ENCODE results near the gene TBC1D2B. TPM values are rescaled to one million over a fixed set of nuclear protein-coding genes. Genes with fewer than 3 reads are reported as not detected.
A peak's percentile ranks its signal among the peaks of the same experiment; 100 is the strongest.

TBC1D2B gene
- total and polyA plus RNA-seq, 2 donors (not counting 3 experiments of a cell fraction or from before 2014, with no cell fraction given): 30.8 to 46.1 TPM

- peaks cover 0 to 1% of the 10 kb centered on the region in 2 experiments for H3K27me3 ChIP-seq (ENCODE audit: control insufficient read depth in 2 of 2, insufficient read depth in 2 of 2, low read length in 2 of 2)
- no peaks in the 10 kb centered on the region for H3K9me3 ChIP-seq (replicated peaks; ENCODE audit: control insufficient read depth, insufficient read depth, low read length)
- H3K9ac ChIP-seq (replicated peaks; ENCODE audit: extremely low read depth, insufficient read depth, low read length): peak overlapping the region; percentile 1
- H3K4me3 ChIP-seq (replicated peaks in 1 of 3; ENCODE audit: insufficient read depth in 1 of 3, low read depth in 1 of 3, low read length in 3 of 3): no peak overlapping the region
- no peak overlapping the region for H2AFZ ChIP-seq (ENCODE audit: low read depth, low read length)
- H3K9me1 ChIP-seq (replicated peaks; ENCODE audit: control insufficient read depth, extremely low read depth, insufficient read depth, low read length): no peaks in the 10 kb centered on the region
- no peak overlapping the region for H3K4me2 ChIP-seq (ENCODE audit: insufficient read depth, low read length)
- dilution Hi-C loops (cut with MboI; ENCODE audit: extremely low pct_ligation_motif_present, low sequenced_read_pairs) (no loop called here), intact Hi-C loops (cut with micrococcal nuclease) (loop anchor here (1.0 kb wide), 2 partner anchors 28 to 142 kb away; no protein-coding TSS in a partner anchor)
- H4K20me1 ChIP-seq (replicated peaks; ENCODE audit: control insufficient read depth, extremely low read depth, insufficient read depth, low read length): no peaks in the 10 kb centered on the region
- ChIA-PET POLR2A (no interaction called here), CTCF (interaction anchor here (0.7 to 6.3 kb wide), 10 partner anchors 21 to 275 kb away, joined by 3 to 151 read pairs (median 3); no protein-coding TSS in a partner anchor)
- H3K79me2 ChIP-seq (ENCODE audit: control insufficient read depth, insufficient read depth, low read length): no peaks in the 10 kb centered on the region
- no peaks in the 10 kb centered on the region for H3K4me1 ChIP-seq (ENCODE audit: control insufficient read depth, extremely low read depth, insufficient read depth, low read length)
- H3K27ac ChIP-seq (ENCODE audit: insufficient read depth, low read depth, low read length): no peak overlapping the region
- FAIRE-seq (peak; percentile 80), DNase-seq (ENCODE audit: low read depth, low spot score) (peak; percentile 34)
- no peaks in the 10 kb centered on the region for H3K36me3 ChIP-seq (ENCODE audit: control insufficient read depth in 2 of 2, extremely low read depth in 1 of 2, insufficient read depth in 2 of 2, low read length in 2 of 2)
- BruUV-seq (replicated peaks): no TSS peak
- TF ChIP-seq MYC (IDR thresholded peaks at IDR 0.05; ENCODE audit: low read depth, low read length) (no peak), MAX (IDR thresholded peaks at IDR 0.05; ENCODE audit: insufficient read depth, insufficient read length) (no peak), POLR2AphosphoS5 (IDR thresholded peaks at IDR 0.05; ENCODE audit: insufficient read depth, low read depth, low read length) (no peak), EZH2 (IDR thresholded peaks at IDR 0.05; ENCODE audit: borderline replicate concordance, low read depth, low read length, severe bottlenecking) (no peak), GATA2 (IDR thresholded peaks at IDR 0.05; ENCODE audit: insufficient read depth, insufficient read length, low read depth, low read length) (peak; percentile 94)
- TF ChIP-seq, protein P1, sequence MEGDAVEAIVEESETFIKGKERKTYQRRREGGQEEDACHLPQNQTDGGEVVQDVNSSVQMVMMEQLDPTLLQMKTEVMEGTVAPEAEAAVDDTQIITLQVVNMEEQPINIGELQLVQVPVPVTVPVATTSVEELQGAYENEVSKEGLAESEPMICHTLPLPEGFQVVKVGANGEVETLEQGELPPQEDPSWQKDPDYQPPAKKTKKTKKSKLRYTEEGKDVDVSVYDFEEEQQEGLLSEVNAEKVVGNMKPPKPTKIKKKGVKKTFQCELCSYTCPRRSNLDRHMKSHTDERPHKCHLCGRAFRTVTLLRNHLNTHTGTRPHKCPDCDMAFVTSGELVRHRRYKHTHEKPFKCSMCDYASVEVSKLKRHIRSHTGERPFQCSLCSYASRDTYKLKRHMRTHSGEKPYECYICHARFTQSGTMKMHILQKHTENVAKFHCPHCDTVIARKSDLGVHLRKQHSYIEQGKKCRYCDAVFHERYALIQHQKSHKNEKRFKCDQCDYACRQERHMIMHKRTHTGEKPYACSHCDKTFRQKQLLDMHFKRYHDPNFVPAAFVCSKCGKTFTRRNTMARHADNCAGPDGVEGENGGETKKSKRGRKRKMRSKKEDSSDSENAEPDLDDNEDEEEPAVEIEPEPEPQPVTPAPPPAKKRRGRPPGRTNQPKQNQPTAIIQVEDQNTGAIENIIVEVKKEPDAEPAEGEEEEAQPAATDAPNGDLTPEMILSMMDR (IDR thresholded peaks at IDR 0.05; ENCODE audit: extremely low read depth in 1 of 2, insufficient read depth in 1 of 2, low read depth in 1 of 2, low read length in 2 of 2): peak; percentile 78
Measured at GRCh38 chr15:77966540-77967234, 110.8 kb downstream of the TBC1D2B start.

Measured in endothelial cell of umbilical vein (primary cell).